ENCODE measurements around the gene PSMC5.
"Not testable (repeated sequence)": the region's sequence is repeated elsewhere in the genome, so short reads cannot be mapped to it uniquely, and the experiment has no call there.

Gene PSMC5

GRCh38 chr17:63874693-63875092, 47.5 kb downstream of the PSMC5 start:
- DNase-seq (ENCODE audit: extremely low read depth, low read depth), result not testable (repeated sequence)

GRCh38 chr17:63878413-63878812, 51.2 kb downstream of the PSMC5 start:
- not testable (repeated sequence) for H3K4me3 ChIP-seq (replicated peaks; ENCODE audit: low read depth, low read length); DNase-seq (ENCODE audit: extremely low read depth, low read depth)

More at GRCh38 chr17:63874693-63875092, 47.5 kb downstream of the PSMC5 start:
- not testable (repeated sequence) for H3K4me3 ChIP-seq (replicated peaks; ENCODE audit: low read depth, low read length)

- TF ChIP-seq CTCF (IDR thresholded peaks at IDR 0.05; ENCODE audit: low read depth, low read length, missing control alignments), result no peak
- no peak overlapping the region for H3K4me3 ChIP-seq (replicated peaks; ENCODE audit: low read depth, low read length)
- no peak for DNase-seq (ENCODE audit: extremely low read depth, low read depth)
These were observed 53.5 kb downstream of the PSMC5 start for GRCh38 chr17:63880706-63881105.

DNA sequence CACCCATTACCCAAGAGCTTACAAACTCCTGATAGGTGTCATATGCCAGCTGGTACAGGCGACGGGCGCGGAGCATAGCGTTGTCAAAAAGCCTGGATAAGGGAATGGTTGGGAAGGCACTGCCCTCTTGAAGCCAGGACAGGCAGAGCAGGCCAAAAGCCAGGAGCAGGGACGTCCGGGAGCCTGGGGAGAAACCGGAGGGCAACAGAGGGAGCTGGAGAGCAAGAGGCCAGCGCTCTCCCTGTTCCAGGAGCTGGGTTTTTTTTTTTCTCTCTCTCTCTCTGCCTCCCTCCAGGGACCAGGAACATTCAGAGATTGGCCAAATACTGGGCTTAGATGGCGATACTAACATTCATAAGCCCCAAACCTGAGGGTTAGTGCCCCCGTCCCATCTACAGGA, 54.1 kb downstream of the PSMC5 start:
- not testable (repeated sequence) for DNase-seq (ENCODE audit: extremely low read depth, low read depth); H3K4me3 ChIP-seq (replicated peaks; ENCODE audit: low read depth, low read length)

Measured in HFF-Myc (cell line).